Measurements from ENCODE around the gene WDSUB1. TPM values are rescaled to one million over a fixed set of nuclear protein-coding genes. Genes with fewer than 3 reads are reported as not detected.

WDSUB1 gene
- total RNA-seq, 2 experiments from 2014 or later: 3.7 to 5.3 TPM

GRCh38 chr2:159267921-159268320, 18.6 kb downstream of the WDSUB1 start:
- 0 out of 2 replicates have a peak, but pooled peaks cover 3% of the 10 kb centered on the region for H3K9me2 ChIP-seq (ENCODE audit: insufficient read depth, low read length)
- POLR2A ChIA-PET: interaction anchor here (0.6 kb wide), 1 partner anchor 145 kb away, joined by 3 read pairs; no protein-coding TSS in a partner anchor
- H3K79me2 ChIP-seq (ENCODE audit: insufficient read depth, low read depth, low read length): no peaks in the 10 kb centered on the region
- BruUV-seq (replicated peaks): no TSS peak
- no peaks in the 10 kb centered on the region for H3K36me3 ChIP-seq (ENCODE audit: insufficient read depth, low read length)
- no peaks in the 10 kb centered on the region for H4K20me1 ChIP-seq (ENCODE audit: insufficient read depth, low read length)
- no peak overlapping the region for H2AFZ ChIP-seq (ENCODE audit: low read length)
- no peak overlapping the region for H3K27ac ChIP-seq (ENCODE audit: low read depth, low read length, poor library complexity, severe bottlenecking)
- H3K4me3 ChIP-seq (ENCODE audit: low read depth, low read length, poor library complexity, severe bottlenecking): no peak overlapping the region
- H3K9me3 ChIP-seq (ENCODE audit: low read length): no peaks in the 10 kb centered on the region
- CTCF ChIA-PET (ENCODE audit: unreplicated experiment): no interaction called here
- no peaks in the 10 kb centered on the region for H3K4me1 ChIP-seq (ENCODE audit: insufficient read depth, low read length, poor library complexity, severe bottlenecking)
- no peak for TF ChIP-seq EZH2phosphoT487 (IDR thresholded peaks at IDR 0.05; ENCODE audit: borderline replicate concordance, low read depth, low read length)
- TF ChIP-seq CTCF (conservative IDR thresholded peaks at IDR 0.05; ENCODE audit: low read length): no peak
- intact Hi-C loops (cut with micrococcal nuclease; ENCODE audit: unreplicated experiment): no loop called here
- no peak overlapping the region for H3K4me2 ChIP-seq (ENCODE audit: low read length)
- no peak for DNase-seq (ENCODE audit: low spot score)

- CTCF ChIA-PET (ENCODE audit: unreplicated experiment): no interaction called here
- POLR2A ChIA-PET: no interaction called here
- Histone ChIP-seq H3K79me2 (ENCODE audit: insufficient read depth, low read depth, low read length) (no peaks in the 10 kb centered on the region), H3K9me3 (ENCODE audit: low read length) (no peaks in the 10 kb centered on the region), H3K36me3 (ENCODE audit: insufficient read depth, low read length) (no peaks in the 10 kb centered on the region), H3K4me2 (ENCODE audit: low read length) (no peak overlapping the region), H3K9me2 (ENCODE audit: insufficient read depth, low read length) (0 out of 2 replicates have a peak, but pooled peaks cover 3% of the 10 kb centered on the region), H2AFZ (ENCODE audit: low read length) (no peak overlapping the region), H3K27ac (ENCODE audit: low read depth, low read length, poor library complexity, severe bottlenecking) (no peak overlapping the region), H3K4me3 (ENCODE audit: low read depth, low read length, poor library complexity, severe bottlenecking) (no peak overlapping the region), H3K4me1 (ENCODE audit: insufficient read depth, low read length, poor library complexity, severe bottlenecking) (no peaks in the 10 kb centered on the region), H4K20me1 (ENCODE audit: insufficient read depth, low read length) (no peaks in the 10 kb centered on the region)
- DNase-seq (ENCODE audit: low spot score): no peak
- no peak for TF ChIP-seq CTCF (conservative IDR thresholded peaks at IDR 0.05; ENCODE audit: low read length)
- TF ChIP-seq EZH2phosphoT487 (IDR thresholded peaks at IDR 0.05; ENCODE audit: borderline replicate concordance, low read depth, low read length): no peak
- no TSS peak for BruUV-seq (replicated peaks)
- intact Hi-C loops (cut with micrococcal nuclease; ENCODE audit: unreplicated experiment): no loop called here
Observed at GRCh38 chr2:159266554-159266953, 19.9 kb downstream of the WDSUB1 start.

- H4K20me1 ChIP-seq (ENCODE audit: insufficient read depth, low read length): no peaks in the 10 kb centered on the region
- ChIA-PET POLR2A (interaction anchor here (0.7 kb wide), 1 partner anchor 68 kb away, joined by 4 read pairs; no protein-coding TSS in a partner anchor), CTCF (ENCODE audit: unreplicated experiment) (no interaction called here)
- no peak for TF ChIP-seq EZH2phosphoT487 (IDR thresholded peaks at IDR 0.05; ENCODE audit: borderline replicate concordance, low read depth, low read length)
- TF ChIP-seq CTCF (conservative IDR thresholded peaks at IDR 0.05; ENCODE audit: low read length): no peak
- no peaks in the 10 kb centered on the region for H3K9me3 ChIP-seq (ENCODE audit: low read length)
- no peaks in the 10 kb centered on the region for H3K4me1 ChIP-seq (ENCODE audit: insufficient read depth, low read length, poor library complexity, severe bottlenecking)
- H3K9me2 ChIP-seq (ENCODE audit: insufficient read depth, low read length): 0 out of 2 replicates have a peak, but pooled peaks cover 3% of the 10 kb centered on the region
- H3K27ac ChIP-seq (ENCODE audit: low read depth, low read length, poor library complexity, severe bottlenecking): no peak overlapping the region
- H3K79me2 ChIP-seq (ENCODE audit: insufficient read depth, low read depth, low read length): no peaks in the 10 kb centered on the region
- intact Hi-C loops (cut with micrococcal nuclease; ENCODE audit: unreplicated experiment): no loop called here
- no TSS peak for BruUV-seq (replicated peaks)
- no peaks in the 10 kb centered on the region for H3K36me3 ChIP-seq (ENCODE audit: insufficient read depth, low read length)
- H2AFZ ChIP-seq (ENCODE audit: low read length): no peak overlapping the region
- H3K4me3 ChIP-seq (ENCODE audit: low read depth, low read length, poor library complexity, severe bottlenecking): no peak overlapping the region
- no peak for DNase-seq (ENCODE audit: low spot score)
- no peak overlapping the region for H3K4me2 ChIP-seq (ENCODE audit: low read length)
Observed at GRCh38 chr2:159265171-159265576, 21.3 kb downstream of the WDSUB1 start.
